Endothelial cell of umbilical vein (primary cell): ENCODE results near the gene TIMM29.

ENCODE experiments used
- JUN ChIP-seq: IDR thresholded peaks from 2 replicates; pipeline ENCODE4 v1.6.1; 2011; ENCODE audit warnings: borderline replicate concordance, low read depth; ENCODE audit not compliant: insufficient read length, insufficient read depth
- POLR2A ChIP-seq: IDR thresholded peaks from 2 replicates; pipeline ENCODE4 v1.6.1; 2012; ENCODE audit warnings: low read depth, mild to moderate bottlenecking, control low read depth, low read length
- POLR2AphosphoS5 ChIP-seq: IDR thresholded peaks from 2 replicates; pipeline ENCODE4 v1.6.1; 2012; ENCODE audit warnings: low read depth, mild to moderate bottlenecking, control low read depth, low read length, moderate library complexity; ENCODE audit not compliant: insufficient read depth

DNA sequence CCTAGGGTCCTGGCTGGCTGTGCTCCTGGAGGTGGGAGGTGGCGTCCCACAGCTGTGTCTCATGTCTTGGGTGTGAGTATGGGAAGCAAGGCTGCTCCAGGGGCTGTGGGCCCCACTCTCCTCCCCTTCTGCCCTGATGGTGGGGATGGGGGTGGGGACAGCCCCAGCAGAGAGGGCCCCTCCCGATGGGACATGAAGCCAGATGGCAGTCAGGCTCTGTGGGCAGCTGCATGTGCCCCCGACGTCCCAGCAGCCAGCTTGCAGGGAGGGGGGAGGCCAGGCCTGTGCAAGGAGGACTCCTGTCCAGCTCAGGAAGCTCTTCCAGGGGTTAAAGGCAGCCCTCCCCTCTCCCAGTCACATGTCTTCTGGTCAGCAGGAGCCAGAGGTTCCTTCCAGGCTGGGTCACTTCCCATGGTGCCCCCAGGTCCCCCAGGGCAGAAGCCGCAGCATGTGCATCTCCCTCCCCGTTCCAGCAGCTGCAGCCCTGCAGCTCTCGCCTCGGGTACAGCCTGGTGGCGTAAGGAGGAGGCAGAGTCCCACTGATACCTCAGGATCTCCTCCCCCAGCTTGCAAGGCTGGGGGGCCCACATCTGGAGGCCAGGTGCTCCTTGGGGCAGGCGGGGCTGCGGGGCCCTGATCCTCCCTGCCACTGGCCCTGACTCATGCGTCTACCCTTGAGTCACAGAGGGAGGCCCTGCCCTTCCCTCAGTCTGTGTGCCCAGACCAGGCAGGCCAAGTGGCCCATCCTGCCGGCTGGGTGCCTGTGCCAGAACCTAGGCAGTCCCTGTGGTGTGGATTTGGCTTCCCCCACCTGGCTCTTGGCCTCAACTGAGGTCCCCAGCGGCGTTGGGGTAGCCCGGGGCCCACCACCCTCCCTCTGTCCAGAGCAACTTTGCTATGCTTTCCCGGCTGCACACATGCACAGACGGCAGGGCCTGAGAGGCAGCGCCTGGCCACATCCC is 13.2 kb upstream of the TIMM29 start:
- TF ChIP-seq POLR2AphosphoS5 (no peak), POLR2A (no peak), JUN (no peak)
